Ramos (cell line): Measurements from ENCODE around the gene ZNF718.
"Not testable (repeated sequence)": the region's sequence is repeated elsewhere in the genome, so short reads cannot be mapped to it uniquely, and the experiment has no call there.

Experiments
- in situ Hi-C: fragments of 300-500 bp; cut with MboI; formaldehyde crosslinking; loops from one replicate; pipeline ENCODE4 v1.14.3; 2022; ENCODE audit warnings: low sequenced_read_pairs; ENCODE audit not compliant: unreplicated experiment

ZNF718 gene

DNA sequence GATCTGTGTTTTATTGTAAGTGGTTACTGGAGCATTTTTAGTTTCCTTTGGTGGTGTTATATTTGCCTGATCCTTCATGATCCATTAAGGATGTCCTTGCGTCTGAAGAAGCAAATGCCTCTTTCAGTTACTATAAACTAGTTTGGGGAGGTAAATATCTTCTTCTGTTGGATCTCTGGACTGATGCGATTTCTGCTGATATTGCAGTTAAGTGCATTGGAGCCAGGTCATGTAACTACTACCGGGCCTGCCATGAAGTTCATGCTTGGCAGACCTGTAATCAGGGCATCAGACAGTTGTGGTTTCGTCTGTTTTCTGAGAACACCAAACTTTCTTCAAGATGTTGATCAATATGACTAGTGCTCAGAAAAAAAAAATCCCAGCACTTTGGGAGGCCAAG is 22.9 kb downstream of the ZNF718 start:
- in situ Hi-C loops, result no loop called here

DNA sequence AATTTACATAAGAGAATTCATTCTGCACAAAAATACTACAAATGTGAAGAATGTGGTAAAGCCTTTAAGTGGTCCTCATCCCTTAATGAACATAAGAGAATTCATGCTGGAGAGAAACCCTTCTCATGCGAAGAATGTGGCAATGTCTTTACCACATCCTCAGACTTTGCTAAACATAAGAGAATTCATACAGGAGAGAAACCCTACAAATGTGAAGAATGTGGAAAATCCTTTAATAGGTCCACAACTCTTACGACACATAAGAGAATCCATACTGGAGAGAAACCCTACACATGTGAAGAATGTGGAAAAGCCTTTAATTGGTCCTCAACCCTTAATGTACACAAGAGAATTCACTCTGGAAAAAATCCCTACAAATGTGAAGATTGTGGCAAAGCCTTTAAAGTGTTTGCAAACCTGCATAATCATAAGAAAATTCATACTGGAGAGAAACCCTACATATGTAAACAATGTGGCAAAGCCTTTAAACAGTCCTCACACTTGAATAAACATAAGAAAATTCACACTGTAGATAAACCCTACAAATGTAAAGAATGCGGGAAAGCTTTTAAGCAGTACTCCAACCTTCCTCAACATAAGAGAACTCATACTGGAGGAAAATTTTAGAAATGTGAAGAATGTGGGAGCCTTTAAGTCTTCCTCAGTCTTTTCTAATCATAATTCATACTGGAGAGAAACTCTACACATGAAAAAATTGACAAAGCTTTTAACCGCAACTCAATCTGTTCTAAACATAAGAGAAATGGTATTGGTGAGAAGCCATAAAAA is 37.4 kb downstream of the ZNF718 start:
- in situ Hi-C loops, result no loop called here

DNA sequence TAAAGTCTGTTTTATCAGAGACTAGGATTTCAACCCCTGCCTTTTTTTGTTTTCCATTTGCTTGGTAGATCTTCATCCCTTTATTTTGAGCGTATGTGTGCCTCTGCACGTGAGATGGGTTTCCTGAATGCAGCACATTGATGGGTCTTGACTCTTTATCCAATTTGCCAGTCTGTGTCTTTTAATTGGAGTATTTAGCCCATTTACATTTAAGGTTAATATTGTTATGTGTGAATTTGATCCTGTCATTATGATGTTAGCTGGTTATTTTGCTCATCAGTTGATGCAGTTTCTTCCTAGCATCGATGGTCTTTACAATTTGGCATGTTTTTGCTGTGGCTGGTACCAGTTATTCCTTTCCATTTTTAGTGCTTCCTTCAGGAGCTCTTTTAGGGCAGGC is 45.3 kb downstream of the ZNF718 start:
- in situ Hi-C loops, result not testable (repeated sequence)

DNA sequence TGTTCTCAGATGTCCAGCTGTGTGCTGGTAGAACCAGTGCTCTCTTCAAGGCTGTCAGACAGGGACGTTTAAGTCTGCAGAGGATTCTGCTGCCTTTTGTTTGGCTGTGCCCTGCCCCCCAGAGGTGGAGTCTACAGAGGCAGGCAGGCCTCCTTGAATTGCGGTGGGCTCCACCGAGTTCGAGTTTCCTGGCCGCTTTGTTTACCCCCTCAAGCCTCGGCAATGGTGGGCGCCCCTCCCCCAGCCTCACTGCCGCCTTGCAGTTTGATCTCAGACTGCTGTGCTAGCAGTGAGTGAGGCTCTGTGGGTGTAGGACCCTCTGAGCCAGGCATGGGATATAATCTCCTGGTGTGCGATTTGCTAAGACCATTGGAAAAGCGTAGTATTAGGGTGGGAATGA is 47.0 kb downstream of the ZNF718 start:
- in situ Hi-C loops, result not testable (repeated sequence)

DNA sequence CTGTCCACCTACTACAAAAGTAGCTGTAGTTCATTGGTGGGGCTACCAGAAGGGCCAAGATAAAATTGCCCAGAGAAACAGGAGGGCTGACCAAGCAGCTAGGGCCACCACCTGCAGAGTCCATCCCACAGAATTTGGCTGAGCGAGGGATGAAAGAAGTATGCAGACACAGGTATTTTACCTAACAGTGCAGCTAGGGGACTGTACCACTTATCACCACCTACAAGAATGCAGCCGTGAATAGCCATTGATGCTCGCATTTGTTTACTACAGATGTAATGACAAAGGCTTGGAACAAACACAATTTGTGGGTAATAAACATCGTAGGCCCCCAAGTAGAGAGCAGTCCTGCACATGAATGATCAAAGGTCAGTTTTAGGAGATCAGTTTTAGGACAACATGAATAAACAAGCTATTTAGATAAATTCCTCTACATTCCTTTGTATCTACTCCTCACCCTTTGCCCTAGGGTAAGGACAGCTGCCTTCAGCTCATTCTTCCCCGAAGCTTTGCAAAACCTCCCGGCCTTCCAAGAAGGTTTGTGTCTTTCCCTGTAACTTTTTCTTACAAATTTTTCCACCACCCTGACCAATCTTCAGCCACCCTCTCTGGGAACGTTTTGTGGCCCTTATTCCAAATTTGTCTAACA is 49.5 kb downstream of the ZNF718 start:
- in situ Hi-C loops, result no loop called here

DNA sequence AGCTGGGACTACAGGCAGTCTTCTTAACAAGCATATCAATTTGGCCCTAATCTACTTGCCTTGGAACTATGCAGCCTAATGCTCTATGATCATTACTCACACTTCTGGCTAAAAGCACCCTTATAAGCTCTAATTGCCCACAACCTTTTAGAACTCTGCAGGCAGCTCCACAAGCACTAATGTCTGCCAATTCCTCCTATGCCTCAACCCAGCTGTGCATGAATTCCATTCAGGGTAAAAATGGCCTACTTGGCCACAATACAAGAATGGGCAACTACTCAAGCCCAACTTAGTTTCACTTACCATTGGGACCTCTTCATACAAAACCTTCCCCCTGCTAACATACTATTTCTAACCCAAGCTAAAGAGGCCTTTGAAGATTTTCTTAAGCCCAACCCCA is 51.7 kb downstream of the ZNF718 start:
- in situ Hi-C loops, result no loop called here

DNA sequence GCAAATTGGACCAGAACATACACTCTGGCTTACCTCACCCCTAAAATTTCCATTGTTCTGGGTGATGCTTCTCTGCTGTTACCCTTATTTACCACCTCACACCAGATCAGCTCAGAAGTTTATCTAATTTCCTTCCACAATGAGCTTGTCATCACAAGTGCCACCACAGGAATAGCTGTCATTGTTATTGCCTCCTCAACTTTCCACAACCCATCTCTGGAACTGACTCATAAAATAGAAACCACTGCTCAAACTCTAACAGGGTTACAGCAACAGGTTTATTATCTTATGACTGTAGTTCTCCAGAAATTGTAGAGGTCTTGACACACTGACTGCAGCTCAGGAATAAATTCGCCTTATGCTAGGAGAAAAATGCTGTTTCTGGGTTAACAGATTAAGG is 52.7 kb downstream of the ZNF718 start:
- in situ Hi-C loops, result no loop called here

DNA sequence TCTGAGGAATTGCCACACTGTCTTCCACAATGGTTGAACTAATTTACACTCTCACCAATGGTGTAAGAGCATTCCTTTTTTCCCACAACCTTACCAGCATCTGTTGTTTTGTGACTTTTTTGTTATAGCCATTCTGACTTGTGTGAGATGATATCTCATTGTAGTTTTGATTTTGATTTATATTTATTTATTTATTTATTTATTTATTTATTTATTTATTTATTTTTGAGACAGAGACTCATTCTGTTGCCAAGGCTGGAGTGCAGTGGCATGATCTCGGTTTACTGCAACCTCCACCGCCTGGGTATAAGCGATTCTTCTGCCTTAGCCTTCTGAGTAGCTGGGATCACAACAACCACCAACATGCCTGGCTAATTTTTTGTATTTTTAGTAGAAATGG is 57.9 kb downstream of the ZNF718 start:
- in situ Hi-C loops, result not testable (repeated sequence)

DNA sequence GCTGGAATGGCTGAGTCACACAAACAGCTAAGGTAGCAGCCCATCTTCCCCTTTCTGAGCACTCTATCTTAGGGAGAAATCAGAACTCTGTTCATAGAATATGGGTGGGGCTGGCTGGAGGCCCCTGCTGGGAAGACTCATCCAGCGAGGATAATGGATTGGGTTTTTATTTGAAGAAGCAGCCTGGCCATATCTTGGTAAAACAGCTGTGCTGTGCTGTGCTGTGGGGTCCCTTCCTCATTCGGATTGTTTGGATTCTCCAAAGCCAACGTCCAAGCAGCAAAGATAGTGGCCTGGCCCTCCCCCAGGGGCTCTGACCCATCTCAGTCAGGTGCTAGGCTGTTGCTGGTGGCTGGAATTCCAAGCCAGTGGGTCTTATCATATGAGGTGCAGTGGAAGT is 63.8 kb downstream of the ZNF718 start:
- in situ Hi-C loops, result no loop called here

DNA sequence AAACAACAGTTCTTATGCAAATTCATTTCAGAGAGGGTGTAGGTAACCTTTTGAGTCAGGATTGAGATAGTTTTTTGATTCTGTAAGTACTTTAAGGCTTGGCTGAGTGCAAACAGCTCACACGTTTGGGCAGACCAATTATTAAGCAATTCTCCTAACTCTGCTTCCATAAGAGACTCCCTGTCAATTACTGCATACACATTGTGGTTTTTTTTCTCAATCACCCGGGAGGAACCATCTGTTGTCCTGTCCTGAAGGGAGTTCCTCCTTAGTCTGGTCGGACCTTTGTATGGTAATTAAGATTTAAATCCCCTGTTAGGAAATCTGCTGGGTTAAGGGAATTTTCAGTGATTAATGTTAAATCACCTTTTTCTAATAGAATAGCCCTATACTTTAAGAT is 70.9 kb downstream of the ZNF718 start:
- in situ Hi-C loops, result not testable (repeated sequence)

DNA sequence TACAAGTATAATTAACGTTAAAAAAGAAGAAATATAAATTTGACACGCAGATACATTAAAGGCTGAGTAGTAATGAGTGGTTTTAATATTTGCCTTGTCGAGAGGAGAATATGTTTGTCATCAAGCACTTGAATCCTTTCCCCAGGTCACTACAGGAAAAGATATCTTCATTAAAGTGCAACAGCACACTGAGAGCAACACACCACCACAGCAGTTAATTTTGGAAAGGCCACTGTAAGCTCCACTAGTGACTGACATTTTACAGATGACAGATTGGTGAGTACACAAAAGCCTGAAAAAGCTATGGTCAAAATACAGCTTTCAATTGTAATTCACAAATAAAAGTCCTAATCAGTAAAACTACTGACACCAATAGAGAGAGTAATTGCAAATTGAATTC is 76.6 kb downstream of the ZNF718 start:
- in situ Hi-C loops, result no loop called here

DNA sequence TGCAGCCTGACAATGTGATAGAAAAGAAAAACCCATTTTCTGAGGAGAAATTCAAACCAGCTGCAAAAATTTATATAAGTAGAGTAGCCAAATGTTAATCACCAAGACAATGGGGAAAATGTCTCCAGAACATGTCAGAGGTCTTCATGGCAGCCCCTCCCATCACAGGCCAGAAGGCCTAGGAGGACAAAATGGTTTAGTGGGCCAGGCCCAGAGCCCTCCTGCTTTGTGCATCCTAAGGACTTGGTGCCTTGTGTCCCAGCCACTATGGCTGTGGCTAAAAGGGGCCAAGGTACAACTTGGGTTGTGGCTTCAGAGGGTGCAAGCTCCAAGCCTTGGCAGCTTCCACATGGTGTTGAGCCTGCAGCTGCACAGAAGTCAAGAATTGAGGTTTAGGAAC is 78.5 kb downstream of the ZNF718 start:
- in situ Hi-C loops, result not testable (repeated sequence)

DNA sequence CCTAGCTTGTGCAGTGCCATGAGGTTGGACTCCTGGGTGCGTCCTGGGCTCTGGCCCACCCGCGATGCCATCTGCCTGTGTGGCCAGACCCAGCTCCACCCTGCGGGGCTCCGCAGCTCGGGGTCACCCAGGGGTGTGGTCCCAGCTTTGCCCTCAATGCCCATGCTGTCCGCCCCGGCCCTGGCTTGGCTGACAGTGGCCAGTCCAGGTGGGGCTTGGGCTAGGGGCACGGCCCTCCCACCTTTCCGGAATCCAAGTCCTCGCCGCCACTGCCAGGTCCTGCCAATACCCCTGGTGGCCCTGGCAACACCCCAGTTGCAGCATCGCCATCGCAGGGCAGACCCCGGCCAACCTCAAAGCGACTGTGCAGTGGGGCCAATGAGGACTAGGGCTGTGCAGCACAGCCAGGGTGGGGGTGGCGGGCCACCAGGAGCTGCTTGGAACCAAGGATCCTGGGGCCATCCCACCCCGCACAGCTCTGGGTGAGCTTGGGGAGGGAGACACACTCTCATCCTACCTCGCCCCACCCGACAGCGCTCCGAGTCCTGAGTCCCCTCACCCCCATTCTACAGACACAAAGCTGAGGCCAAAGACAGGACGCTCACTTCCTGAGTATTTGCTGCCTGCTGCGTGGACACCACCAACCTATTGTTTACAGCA is 80.9 kb downstream of the ZNF718 start:
- in situ Hi-C loops, result no loop called here

DNA sequence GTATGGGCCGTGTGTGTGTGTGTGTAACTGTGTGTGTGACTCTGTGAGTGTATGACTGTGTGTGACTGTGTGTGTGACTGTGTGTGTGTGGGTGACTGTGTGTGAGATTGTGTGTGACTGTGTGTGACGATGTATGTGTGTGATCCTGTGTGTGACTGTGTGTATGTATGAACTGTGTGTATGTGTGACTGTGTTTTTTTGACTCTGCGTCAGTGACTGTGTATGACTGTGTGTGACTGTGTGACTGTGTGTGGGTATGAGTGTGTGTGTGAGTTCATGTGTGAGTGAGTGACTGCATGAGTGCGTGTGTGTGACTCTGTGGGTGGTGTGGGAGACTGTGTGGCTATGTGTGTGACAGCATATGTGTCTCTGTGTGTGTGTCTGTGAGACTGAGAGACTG is 81.8 kb downstream of the ZNF718 start:
- in situ Hi-C loops, result no loop called here

DNA sequence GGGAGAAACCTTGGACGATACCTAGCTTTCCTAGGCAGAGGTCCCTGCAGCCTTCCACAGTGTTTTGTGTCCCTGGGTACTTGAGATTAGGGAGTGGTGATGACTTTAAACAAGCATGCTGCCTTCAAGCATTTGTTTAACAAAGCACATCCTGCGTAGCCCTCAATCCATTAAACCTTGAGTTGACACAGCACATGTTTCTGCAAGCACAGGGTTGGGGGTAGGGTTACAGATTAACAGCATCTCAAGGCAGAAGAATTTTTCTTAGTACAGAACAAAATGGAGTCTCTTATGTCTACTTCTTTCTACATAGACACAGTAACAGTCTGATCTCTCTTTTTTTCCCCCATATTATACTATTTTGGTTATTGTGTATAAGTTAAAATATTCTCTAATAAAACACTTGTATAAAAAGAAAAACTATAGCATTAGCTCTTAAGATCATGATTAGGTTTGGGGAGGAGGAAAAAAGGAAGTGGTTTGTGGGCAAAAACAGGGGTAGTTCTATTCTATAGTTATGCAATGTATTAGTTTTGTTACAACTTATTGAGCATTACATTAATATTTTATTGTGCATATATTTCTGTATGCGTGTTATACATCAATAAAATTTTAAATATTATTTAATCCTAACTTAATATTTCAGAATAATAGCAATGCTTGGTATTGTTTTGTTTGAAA is 84.3 kb downstream of the ZNF718 start:
- in situ Hi-C loops, result not testable (repeated sequence)

DNA sequence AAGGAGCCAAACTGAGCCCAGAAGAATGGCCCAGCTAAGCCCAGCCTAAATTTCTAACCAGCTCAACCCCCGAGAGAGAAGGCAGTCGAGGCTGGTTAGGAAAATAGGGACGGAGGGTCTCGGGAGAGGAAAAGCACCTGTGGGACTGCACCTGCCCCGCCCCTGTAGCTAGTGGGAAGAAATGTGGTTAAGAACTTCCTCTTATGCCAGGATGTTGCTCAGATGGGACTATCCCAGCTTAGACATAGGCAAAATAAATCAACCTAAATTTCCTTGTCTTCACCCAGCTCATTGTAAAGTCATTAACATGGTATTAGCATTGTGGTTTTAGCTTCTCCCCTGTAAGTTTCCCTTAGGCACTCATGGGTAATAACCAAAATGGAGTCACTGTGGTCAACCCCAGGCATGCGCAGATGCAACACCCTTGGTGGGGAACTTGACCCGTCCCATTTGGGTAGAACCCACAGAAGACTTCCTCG is 86.8 kb downstream of the ZNF718 start:
- in situ Hi-C loops, result no loop called here

DNA sequence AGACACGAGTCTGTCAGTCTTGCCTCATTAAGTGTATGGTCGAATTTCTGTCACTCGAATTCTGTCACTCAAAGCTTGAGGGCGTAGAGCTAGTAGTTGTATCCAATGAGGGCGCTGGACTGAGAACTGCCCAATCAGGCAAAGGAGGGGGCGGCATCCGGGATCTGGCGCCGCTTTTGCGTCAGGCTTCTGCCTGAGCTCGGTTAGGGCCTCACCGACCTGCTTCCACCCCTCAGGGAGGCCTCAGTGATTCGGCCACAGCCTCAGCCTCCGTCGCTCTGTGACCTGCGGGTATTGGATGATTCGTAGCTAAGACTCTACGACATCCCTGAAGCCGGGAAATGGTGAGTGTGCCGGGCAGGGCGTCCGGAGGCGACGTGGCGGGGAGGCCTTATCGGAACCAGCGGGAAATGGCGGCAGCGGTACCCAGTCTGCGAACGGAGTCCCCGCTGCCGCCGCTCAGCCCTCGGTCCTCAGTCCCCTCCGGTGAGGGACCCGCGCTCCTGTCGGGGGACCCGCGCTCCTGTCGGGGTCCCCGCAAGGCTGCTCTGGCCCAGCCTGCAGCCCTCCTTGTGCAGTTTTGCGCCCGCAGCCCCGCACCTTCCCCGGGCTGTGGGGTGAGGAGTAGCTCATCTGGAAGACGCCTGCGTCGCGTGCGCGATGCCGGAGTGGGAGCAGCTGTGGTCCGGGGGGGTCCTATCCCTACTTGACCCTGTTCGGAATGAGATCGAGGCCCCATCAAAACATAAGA is 88.3 kb downstream of the ZNF718 start:
- in situ Hi-C loops, result no loop called here

DNA sequence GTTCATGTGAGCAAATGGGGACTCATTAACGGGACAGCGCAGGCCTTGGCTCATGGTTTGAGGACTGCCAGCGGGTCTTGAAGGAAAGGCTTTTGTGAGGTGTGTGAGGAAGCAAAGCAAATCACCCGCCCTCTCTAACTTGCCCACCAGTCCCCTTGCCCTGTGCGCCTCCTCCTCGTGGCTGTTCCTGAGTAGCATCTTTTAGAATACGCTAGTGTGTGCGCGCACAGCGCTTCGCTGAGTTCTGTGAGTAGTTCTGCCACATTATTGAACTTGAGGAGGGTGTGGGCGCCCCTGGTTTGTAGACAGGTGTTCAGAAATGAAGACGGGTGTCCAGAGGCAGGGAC is 88.9 kb downstream of the ZNF718 start:
- in situ Hi-C loops, result not testable (repeated sequence)
